ES-I3 (cell line): ENCODE measurements around the gene ANKHD1.
A peak's percentile ranks its signal among the peaks of the same experiment; 100 is the strongest.

ENCODE experiments used
- H3K36me3 ChIP-seq: 2 replicates; pipeline ENCODE4 v1.6.1; 2013; ENCODE audit warnings: mild to moderate bottlenecking, low read length, control low read depth, moderate library complexity; ENCODE audit not compliant: insufficient read depth
- H3K4me1 ChIP-seq: 2 replicates; pipeline ENCODE4 v1.6.1; 2013; ENCODE audit warnings: mild to moderate bottlenecking, control low read depth, low read length; ENCODE audit not compliant: insufficient read depth
- H3K9ac ChIP-seq: 2 replicates; pipeline ENCODE4 v1.6.1; 2013; ENCODE audit warnings: low read depth, mild to moderate bottlenecking, low read length, moderate library complexity
- H3K9me3 ChIP-seq: 2 replicates; pipeline ENCODE4 v1.6.1; 2013; ENCODE audit warnings: mild to moderate bottlenecking, low read length, moderate library complexity; ENCODE audit not compliant: control insufficient read depth, insufficient read depth

ANKHD1 gene

DNA sequence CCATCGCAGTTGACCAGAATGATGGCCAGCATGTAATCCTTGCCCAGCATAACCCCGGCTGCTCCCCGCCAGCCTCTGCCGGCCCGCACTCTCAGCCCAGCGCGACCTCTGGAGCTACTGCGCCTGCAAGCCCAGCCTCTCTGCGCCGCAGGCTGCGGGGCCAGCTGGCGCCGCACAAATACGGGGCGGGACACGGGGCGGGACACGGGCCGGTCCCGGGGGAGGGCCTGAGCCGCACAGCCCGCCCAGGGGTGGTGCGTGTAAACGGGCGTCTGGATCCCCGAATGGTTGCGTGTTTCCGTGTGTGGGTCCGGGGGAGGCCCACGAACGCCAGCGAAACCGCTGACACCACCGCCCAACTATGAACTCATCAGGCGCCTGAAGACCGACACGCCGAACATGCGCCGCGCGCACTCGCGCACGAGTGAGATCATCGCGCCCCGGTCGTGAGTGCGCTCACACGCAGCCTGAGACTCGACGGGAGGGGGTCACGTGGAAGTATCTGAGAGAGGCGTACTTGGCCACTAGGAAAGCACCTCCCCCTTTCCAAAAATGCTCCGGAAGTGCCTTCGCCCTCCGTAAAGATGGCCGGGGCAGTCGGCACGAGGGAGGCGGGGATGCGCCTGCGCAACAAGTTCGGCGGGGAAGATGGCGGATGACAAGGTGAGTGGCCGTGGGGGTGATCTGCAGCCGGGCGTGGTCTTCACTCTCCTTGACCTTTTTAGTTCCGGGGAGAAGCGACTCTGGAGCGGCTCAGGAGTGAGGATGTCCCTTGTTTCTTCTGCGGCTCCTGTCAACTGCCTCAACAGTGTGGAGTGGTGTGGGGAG lies 162.8 kb downstream of the ANKHD1 start, which contains the start of the genes APBB3 and SLC35A4:
Gene APBB3 (minus strand): TSS at position 403 of the 828 bp plus-strand sequence. CDS start 353 bp downstream, at position 50.
Gene SLC35A4 (plus strand): TSS at position 633 of the 828 bp plus-strand sequence. CDS start 2,342 bp downstream, outside the sequence.
- Histone ChIP-seq H3K4me1 (no peaks in the 10 kb centered on the region), H3K9ac (peak within 1 kb of the TSS; percentile 80), H3K9me3 (no peaks in the 10 kb centered on the region), H3K36me3 (no peaks in the 10 kb centered on the region; the same call in 1 of the 2 replicates)

DNA sequence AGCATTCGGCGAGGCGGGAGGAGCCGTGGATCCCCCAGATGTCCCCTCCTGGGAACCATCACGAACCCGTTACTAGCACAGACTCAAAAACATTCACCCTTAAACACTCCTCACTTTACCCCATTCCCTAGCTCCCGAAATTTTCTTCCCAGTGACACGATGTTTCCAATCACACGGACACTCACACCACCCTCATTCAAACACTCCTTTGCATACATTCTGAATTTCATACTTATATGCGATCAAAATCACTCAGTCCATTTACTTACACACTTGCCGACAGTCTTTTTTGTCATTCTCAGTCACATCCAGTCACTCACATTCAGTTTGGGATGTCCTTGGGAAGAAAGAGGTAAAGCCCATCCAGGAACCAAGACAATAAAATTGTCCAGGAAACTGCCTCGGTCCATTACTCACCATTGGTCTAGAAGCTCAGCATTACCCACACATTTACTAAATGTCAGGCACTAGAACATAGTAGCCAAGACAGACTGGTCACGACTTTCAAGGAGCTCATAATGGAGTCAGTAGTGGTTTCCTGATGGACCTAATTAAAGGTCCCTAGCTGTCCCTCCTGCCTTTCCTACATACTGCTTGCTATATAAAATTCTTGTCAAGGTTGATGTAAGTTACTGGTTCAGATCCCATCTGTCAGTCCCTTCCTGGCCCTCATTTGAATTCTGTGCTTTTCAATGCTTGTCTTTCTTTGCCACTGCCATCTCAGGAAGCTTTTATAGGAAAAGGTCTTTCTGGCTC lies 163.6 kb downstream of the ANKHD1 start:
- H3K4me1 ChIP-seq, result no peaks in the 10 kb centered on the region
- peak overlapping the region; percentile 80 for H3K9ac ChIP-seq
- H3K9me3 ChIP-seq, result no peaks in the 10 kb centered on the region

DNA sequence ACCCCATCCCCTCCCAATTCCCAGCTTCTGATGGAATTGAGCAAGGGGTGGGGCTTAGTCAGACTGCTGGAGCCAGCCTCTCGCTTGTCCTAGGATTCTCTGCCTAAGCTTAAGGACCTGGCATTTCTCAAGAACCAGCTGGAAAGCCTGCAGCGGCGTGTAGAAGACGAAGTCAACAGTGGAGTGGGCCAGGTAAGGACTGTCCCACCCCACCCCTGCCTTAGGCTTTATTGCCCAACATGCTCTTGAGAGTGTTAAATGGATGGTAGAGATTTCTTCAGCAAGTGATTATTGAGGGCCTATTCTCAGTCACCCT lies 164.1 kb downstream of the ANKHD1 start:
- peak overlapping the region; percentile 80; the same call in 1 of the 2 replicates for H3K9ac ChIP-seq
- H3K4me1 ChIP-seq, result no peaks in the 10 kb centered on the region
- H3K36me3 ChIP-seq, result no peaks in the 10 kb centered on the region; the same call in 1 of the 2 replicates
- H3K9me3 ChIP-seq, result no peaks in the 10 kb centered on the region

More for the DNA sequence above, 163.6 kb downstream of the ANKHD1 start:
- H3K36me3 ChIP-seq, result no peaks in the 10 kb centered on the region; the same call in 1 of the 2 replicates

DNA sequence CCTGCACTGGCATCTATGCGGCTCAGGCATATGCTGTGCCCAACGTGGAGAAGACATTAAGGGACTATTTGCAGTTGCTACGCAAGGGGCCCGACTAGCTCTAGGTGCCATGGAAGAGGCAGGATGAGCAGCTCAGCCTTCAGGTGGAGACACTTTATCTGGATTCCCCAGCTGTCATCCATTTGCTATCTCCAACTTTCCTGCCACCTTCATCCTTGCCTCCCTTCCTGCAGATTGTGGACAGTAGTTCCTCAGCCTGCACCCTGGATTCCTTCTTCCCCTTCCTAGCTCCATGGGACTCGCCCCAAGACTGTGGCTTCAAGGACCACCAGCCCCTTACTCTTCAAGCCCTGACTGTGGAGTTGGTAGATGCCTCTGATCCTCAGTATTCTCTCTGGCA lies 165.0 kb downstream of the ANKHD1 start:
- H3K4me1 ChIP-seq, result no peaks in the 10 kb centered on the region
- H3K36me3 ChIP-seq, result no peaks in the 10 kb centered on the region; the same call in 1 of the 2 replicates
- no peak overlapping the region for H3K9ac ChIP-seq
- no peaks in the 10 kb centered on the region for H3K9me3 ChIP-seq

DNA sequence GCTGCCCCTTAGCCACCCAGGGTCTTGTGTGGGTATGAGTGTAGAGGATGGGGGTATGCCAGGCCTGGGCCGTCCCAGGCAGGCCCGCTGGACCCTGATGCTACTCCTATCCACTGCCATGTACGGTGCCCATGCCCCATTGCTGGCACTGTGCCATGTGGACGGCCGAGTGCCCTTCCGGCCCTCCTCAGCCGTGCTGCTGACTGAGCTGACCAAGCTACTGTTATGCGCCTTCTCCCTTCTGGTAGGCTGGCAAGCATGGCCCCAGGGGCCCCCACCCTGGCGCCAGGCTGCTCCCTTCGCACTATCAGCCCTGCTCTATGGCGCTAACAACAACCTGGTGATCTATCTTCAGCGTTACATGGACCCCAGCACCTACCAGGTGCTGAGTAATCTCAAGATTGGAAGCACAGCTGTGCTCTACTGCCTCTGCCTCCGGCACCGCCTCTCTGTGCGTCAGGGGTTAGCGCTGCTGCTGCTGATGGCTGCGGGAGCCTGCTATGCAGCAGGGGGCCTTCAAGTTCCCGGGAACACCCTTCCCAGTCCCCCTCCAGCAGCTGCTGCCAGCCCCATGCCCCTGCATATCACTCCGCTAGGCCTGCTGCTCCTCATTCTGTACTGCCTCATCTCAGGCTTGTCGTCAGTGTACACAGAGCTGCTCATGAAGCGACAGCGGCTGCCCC lies 165.6 kb downstream of the ANKHD1 start:
- no peaks in the 10 kb centered on the region for H3K9me3 ChIP-seq
- no peaks in the 10 kb centered on the region; the same call in 1 of the 2 replicates for H3K36me3 ChIP-seq
- no peaks in the 10 kb centered on the region for H3K4me1 ChIP-seq
- H3K9ac ChIP-seq, result no peak overlapping the region

DNA sequence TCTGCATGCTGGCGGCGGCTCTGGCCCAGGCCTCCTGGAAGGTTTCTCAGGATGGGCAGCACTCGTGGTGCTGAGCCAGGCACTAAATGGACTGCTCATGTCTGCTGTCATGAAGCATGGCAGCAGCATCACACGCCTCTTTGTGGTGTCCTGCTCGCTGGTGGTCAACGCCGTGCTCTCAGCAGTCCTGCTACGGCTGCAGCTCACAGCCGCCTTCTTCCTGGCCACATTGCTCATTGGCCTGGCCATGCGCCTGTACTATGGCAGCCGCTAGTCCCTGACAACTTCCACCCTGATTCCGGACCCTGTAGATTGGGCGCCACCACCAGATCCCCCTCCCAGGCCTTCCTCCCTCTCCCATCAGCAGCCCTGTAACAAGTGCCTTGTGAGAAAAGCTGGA lies 166.2 kb downstream of the ANKHD1 start:
- H3K36me3 ChIP-seq, result no peaks in the 10 kb centered on the region; the same call in 1 of the 2 replicates
- H3K9ac ChIP-seq, result no peak overlapping the region
- no peaks in the 10 kb centered on the region for H3K4me1 ChIP-seq
- no peaks in the 10 kb centered on the region for H3K9me3 ChIP-seq

DNA sequence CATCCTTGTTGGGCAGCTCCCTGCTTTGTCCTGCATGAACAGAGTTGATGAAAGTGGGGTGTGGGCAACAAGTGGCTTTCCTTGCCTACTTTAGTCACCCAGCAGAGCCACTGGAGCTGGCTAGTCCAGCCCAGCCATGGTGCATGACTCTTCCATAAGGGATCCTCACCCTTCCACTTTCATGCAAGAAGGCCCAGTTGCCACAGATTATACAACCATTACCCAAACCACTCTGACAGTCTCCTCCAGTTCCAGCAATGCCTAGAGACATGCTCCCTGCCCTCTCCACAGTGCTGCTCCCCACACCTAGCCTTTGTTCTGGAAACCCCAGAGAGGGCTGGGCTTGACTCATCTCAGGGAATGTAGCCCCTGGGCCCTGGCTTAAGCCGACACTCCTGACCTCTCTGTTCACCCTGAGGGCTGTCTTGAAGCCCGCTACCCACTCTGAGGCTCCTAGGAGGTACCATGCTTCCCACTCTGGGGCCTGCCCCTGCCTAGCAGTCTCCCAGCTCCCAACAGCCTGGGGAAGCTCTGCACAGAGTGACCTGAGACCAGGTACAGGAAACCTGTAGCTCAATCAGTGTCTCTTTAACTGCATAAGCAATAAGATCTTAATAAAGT lies 166.9 kb downstream of the ANKHD1 start:
- H3K9ac ChIP-seq, result no peak overlapping the region
- H3K9me3 ChIP-seq, result no peaks in the 10 kb centered on the region
- no peaks in the 10 kb centered on the region; the same call in 1 of the 2 replicates for H3K36me3 ChIP-seq
- H3K4me1 ChIP-seq, result no peaks in the 10 kb centered on the region

DNA sequence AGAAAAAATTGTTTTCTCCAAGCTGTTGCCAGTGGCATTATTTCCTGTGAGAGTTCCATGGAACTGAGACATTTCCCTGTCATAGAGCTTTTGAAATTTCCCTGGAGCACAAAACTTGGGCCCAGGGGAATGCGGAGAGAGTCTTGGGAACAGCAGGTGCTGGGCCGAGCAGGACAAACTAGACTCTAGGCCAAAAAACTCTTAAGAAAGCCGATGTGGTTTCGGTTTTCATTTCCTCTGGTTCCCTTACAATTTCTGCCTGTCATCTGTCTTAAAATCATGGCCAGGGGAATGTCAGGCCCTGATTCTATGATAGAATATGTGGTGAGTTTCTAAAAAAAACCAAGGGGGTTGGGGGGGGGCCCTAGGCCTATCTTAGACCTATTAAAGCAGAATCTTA lies 167.6 kb downstream of the ANKHD1 start:
- Histone ChIP-seq H3K4me1 (no peaks in the 10 kb centered on the region), H3K9me3 (no peaks in the 10 kb centered on the region), H3K36me3 (no peaks in the 10 kb centered on the region; the same call in 1 of the 2 replicates), H3K9ac (no peak overlapping the region)

DNA sequence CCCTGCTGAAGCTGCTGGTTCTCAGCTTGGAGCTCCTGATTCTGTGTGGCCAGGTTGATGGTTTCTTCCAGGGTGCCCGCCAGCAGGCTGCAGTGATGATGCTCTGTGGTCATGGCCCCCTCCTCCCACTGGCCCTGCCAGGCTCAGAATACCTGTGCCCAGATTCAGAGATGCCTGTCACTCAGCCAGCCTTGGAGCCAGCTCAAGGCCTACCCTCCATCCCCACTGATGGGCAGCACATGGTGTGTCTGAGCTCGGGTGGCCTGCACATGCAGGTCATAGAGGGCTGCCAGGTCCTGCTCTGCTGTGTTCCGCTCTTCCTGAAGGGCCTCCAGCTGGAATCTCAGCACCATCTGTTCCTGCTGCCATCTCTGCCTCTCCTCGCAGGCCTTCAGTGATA lies 168.4 kb downstream of the ANKHD1 start:
- Histone ChIP-seq H3K4me1 (no peaks in the 10 kb centered on the region), H3K9me3 (no peaks in the 10 kb centered on the region), H3K36me3 (no peaks in the 10 kb centered on the region; the same call in 1 of the 2 replicates)

DNA sequence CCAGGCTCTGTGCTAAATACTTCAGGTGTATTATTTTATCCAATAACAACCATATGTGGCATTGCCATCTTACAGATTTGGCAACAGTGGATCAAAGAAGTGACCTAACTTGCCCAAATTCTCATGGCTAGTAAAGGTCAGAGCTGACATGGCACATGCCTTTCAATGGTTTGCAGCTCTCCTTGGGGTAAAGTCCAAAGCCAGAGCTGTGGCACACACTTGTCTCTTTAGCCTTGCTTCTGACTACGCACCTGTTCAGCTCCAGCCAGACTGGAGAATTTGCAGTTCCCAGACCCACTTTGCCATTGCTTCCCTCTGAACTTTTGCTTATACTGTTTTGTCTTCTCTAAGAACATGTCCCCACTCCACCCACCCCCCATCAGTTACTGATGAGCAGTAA lies 168.9 kb downstream of the ANKHD1 start:
- no peaks in the 10 kb centered on the region for H3K4me1 ChIP-seq
- H3K36me3 ChIP-seq, result no peaks in the 10 kb centered on the region; the same call in 1 of the 2 replicates
- no peaks in the 10 kb centered on the region for H3K9me3 ChIP-seq
- H3K9ac ChIP-seq, result no peak overlapping the region

More for the DNA sequence above, 168.4 kb downstream of the ANKHD1 start:
- H3K9ac ChIP-seq, result no peak overlapping the region

DNA sequence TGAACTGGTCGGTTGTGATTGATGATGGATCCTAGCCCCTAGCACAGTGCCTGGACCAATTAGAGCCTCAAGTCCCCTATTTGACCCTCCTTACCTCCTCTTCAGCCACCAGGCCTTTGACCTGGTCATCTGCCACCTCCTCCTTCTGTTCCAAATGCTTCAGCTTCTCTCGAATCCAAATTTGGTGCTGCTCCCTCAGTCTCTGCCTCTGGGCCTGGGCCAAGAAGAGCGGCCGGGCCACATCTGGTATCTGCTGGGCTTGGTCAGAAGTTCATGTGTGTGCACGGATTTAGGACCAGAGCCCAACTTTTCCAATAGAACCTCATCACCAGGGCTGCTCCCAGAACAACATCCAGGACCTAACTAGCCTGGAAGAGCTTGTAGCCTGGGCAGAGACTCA lies 169.5 kb downstream of the ANKHD1 start:
- no peaks in the 10 kb centered on the region for H3K4me1 ChIP-seq
- no peaks in the 10 kb centered on the region for H3K9me3 ChIP-seq
- H3K36me3 ChIP-seq, result no peaks in the 10 kb centered on the region; the same call in 1 of the 2 replicates
- H3K9ac ChIP-seq, result no peak overlapping the region

DNA sequence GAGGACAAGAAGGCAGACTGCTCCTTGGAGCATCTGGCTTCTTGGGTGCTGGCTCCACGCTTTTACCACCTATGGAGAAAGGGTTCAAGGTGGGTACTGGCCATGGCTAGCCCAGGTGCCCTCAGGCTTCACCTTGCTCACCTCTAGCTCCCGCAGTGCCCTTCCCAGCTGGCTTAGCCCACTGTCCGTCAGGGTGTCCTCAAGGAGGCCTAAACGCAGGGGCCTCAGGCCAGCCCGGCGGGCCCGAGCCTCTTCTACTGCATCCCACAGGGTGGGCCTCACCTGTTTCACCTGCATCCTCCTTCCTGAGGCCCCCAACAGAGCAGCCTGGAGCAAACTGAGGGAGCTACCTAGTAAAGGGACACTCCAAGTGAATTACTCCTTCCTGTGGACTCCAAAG lies 172.1 kb downstream of the ANKHD1 start:
- Histone ChIP-seq H3K9me3 (no peaks in the 10 kb centered on the region), H3K36me3 (no peaks in the 10 kb centered on the region), H3K9ac (no peak overlapping the region), H3K4me1 (no peaks in the 10 kb centered on the region; the same call in 1 of the 2 replicates)

DNA sequence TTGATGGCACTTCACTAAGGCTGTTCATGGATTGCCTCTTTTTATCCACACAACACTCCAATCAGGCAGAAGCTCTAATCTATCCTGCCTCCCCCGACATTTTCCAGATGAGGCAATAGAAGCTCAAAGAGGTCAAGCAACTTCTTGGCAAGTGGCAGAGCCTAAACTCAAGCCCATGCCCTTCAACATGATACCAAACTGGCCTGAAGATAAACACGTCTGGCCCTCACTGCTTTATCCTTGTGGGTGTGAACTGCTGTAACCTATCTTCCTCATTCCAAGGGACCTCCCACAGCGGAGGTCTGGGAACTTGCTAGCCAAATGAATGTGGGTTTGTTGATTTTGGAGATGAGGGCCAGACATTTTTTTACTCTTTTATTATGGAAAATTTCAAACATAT lies 172.5 kb downstream of the ANKHD1 start:
- Histone ChIP-seq H3K4me1 (no peaks in the 10 kb centered on the region; the same call in 1 of the 2 replicates), H3K9ac (no peak overlapping the region), H3K9me3 (no peaks in the 10 kb centered on the region), H3K36me3 (no peaks in the 10 kb centered on the region)

DNA sequence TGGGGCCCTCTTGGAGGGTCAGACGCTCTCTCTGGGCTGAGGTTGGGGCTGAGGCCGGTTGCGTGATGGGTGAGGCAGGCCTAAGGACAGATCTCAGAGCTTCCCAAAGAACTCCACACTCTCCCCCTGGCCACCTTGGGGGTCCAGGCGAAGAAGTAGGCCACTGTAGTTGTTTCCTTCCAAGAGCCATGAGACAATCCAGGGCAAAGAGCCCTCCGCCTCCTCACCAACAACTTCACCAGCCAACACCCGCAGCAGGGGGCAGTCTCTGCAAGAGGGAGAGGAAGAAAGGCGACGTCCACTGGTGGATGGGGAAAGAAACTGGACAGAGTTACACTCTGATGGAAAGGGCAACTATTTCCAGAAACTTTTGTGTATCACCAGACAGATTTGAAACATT lies 173.7 kb downstream of the ANKHD1 start:
- Histone ChIP-seq H3K36me3 (no peaks in the 10 kb centered on the region), H3K9ac (no peak overlapping the region), H3K4me1 (no peaks in the 10 kb centered on the region; the same call in 1 of the 2 replicates), H3K9me3 (no peaks in the 10 kb centered on the region)
